Measurements from ENCODE around the gene CARMIL3.

Gene CARMIL3

DNA sequence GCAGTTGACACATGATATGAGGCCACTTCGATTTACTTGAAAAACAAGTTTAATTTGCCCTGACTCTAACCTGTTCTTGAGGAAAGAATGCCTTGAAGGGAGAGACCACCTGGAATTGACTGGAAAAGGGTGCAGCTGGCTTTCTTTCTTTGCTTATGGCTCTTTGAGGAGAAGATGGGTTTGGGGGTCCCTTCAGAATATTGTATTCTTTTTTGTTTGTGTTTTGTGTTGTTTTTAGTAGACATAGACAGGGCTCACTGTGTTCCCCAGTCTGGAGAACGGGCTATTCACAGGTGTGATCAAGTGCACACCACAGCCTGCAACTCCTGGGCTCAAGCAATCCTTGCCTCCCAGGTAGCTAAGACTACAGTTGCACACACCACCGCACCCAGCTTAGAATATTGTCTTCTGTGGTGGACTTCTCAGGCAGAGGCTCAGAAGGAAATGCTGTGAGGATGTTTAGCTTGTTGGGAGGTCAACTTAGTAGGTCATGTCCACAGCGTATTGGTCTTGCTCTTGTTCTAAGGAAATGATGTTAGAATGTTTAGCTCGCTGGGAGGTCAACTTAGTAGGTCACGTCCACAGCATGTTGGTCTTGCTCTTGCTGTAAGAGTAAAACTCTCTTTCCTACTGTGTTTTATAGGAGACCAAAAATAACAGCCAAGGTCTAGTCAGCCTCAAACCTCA lies 64.5 kb downstream of the CARMIL3 start:
- no peak overlapping the region for H3K4ac ChIP-seq (ENCODE audit: low read depth in 1 of 2, low read length in 2 of 2)
- no peak for DNase-seq
- H3K27me3 ChIP-seq (ENCODE audit: control insufficient read depth in 1 of 2, insufficient read depth in 1 of 2, low read length in 2 of 2), result no peaks in the 10 kb centered on the region
- peak overlapping the region in 1 of 2 experiments; percentile 91 for H3K4me3 ChIP-seq (ENCODE audit: insufficient read depth in 1 of 2, low read depth in 1 of 2, low read length in 2 of 2)
- H3K79me1 ChIP-seq (replicated peaks; ENCODE audit: low read length, poor library complexity, severe bottlenecking), result peaks cover 25% of the 10 kb centered on the region
- H3K23ac ChIP-seq (ENCODE audit: low read length in 2 of 2), result no peak overlapping the region
- peaks cover 37 to 41% of the 10 kb centered on the region in 2 experiments for H3K36me3 ChIP-seq (ENCODE audit: control insufficient read depth in 1 of 2, insufficient read depth in 2 of 2, low read depth in 1 of 2, low read length in 2 of 2)
- no peak overlapping the region for H3K4me2 ChIP-seq (ENCODE audit: low read length, poor library complexity, severe bottlenecking)
- no peak overlapping the region for H4K8ac ChIP-seq (ENCODE audit: low read length)
- no peak overlapping the region for H3K14ac ChIP-seq (ENCODE audit: low read length in 2 of 2)
- no peak overlapping the region for H2BK12ac ChIP-seq (ENCODE audit: low read length in 2 of 2)
- no peak overlapping the region for H3K18ac ChIP-seq (ENCODE audit: low read depth in 1 of 2, low read length in 2 of 2)
- H2BK15ac ChIP-seq (ENCODE audit: low read depth, poor library complexity, severe bottlenecking), result no peak overlapping the region
- H3K27ac ChIP-seq (ENCODE audit: low read length, poor library complexity, severe bottlenecking), result no peak overlapping the region
- H2AK5ac ChIP-seq (ENCODE audit: low read length, severe bottlenecking), result no peak overlapping the region
- peaks cover 7% of the 10 kb centered on the region for H3K4me1 ChIP-seq (ENCODE audit: control insufficient read depth, insufficient read depth, low read depth, low read length)
- no peak overlapping the region for H3K9ac ChIP-seq (ENCODE audit: low read length)
- no peak overlapping the region for H2BK5ac ChIP-seq (ENCODE audit: low read depth, low read length, poor library complexity, severe bottlenecking)
- WGBS, result 78% methylated on average over 6 of the region's 6 CpGs
- no peak overlapping the region for H2AFZ ChIP-seq (ENCODE audit: low read depth, low read length)
- H3K9me3 ChIP-seq (ENCODE audit: control insufficient read depth, low read length), result no peaks in the 10 kb centered on the region
- no peak overlapping the region for H2BK120ac ChIP-seq (ENCODE audit: low read depth, low read length)
- H4K91ac ChIP-seq (ENCODE audit: low read length), result no peak overlapping the region

DNA sequence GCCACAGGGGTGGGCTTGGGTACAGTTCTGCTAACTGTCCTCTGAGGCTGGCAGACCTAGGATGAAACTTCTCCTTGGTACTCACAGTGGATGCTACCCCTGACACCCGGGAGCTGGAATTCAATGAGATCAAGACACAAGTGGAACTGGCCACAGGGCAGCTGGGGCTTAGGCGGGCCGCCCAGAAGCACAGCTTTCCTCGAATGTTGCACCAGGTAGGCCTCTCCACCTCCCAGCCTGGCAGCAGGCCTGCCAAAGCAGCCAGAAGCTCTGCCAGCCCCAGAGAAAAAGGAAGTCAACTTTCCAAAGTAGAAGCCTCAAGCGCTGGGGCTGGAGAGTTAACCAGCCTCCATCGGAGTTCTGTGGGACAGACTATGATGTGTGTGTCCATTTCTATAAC lies 65.4 kb downstream of the CARMIL3 start:
- Histone ChIP-seq H3K4me2 (ENCODE audit: low read length, poor library complexity, severe bottlenecking) (no peak overlapping the region), H3K36me3 (ENCODE audit: control insufficient read depth in 1 of 2, insufficient read depth in 2 of 2, low read depth in 1 of 2, low read length in 2 of 2) (peaks cover 44 to 48% of the 10 kb centered on the region in 2 experiments), H3K4ac (ENCODE audit: low read depth in 1 of 2, low read length in 2 of 2) (no peak overlapping the region), H2BK5ac (ENCODE audit: low read depth, low read length, poor library complexity, severe bottlenecking) (no peak overlapping the region), H3K79me1 (replicated peaks; ENCODE audit: low read length, poor library complexity, severe bottlenecking) (peaks cover 25% of the 10 kb centered on the region), H2BK120ac (ENCODE audit: low read depth, low read length) (no peak overlapping the region), H3K18ac (ENCODE audit: low read depth in 1 of 2, low read length in 2 of 2) (no peak overlapping the region), H4K91ac (ENCODE audit: low read length) (no peak overlapping the region), H2BK15ac (ENCODE audit: low read depth, poor library complexity, severe bottlenecking) (no peak overlapping the region), H3K4me1 (ENCODE audit: control insufficient read depth, insufficient read depth, low read depth, low read length) (peaks cover 7% of the 10 kb centered on the region), H3K23ac (ENCODE audit: low read length in 2 of 2) (no peak overlapping the region), H3K9ac (ENCODE audit: low read length) (no peak overlapping the region), H4K8ac (ENCODE audit: low read length) (no peak overlapping the region), H3K4me3 (ENCODE audit: insufficient read depth in 1 of 2, low read depth in 1 of 2, low read length in 2 of 2) (no peak overlapping the region), H2BK12ac (ENCODE audit: low read length in 2 of 2) (no peak overlapping the region), H3K27ac (ENCODE audit: low read length, poor library complexity, severe bottlenecking) (no peak overlapping the region), H3K14ac (ENCODE audit: low read length in 2 of 2) (no peak overlapping the region), H2AFZ (ENCODE audit: low read depth, low read length) (no peak overlapping the region), H3K9me3 (ENCODE audit: control insufficient read depth, low read length) (no peaks in the 10 kb centered on the region), H3K27me3 (ENCODE audit: control insufficient read depth in 1 of 2, insufficient read depth in 1 of 2, low read length in 2 of 2) (no peaks in the 10 kb centered on the region), H2AK5ac (ENCODE audit: low read length, severe bottlenecking) (no peak overlapping the region)
- no peak for DNase-seq
- WGBS, result 95% methylated on average over 6 of the region's 6 CpGs

Data from mesenchymal stem cell (in vitro differentiated cells and primary cell).